ENCODE measurements around the gene CDK17. TPM values are rescaled to one million over a fixed set of nuclear protein-coding genes. Genes with fewer than 3 reads are reported as not detected.
"Not testable (repeated sequence)": the region's sequence is repeated elsewhere in the genome, so short reads cannot be mapped to it uniquely, and the experiment has no call there.

CDK17 gene
- polyA plus RNA-seq, 5 donors: 38.6 to 67.7 (median 51.6) TPM

GRCh38 chr12:96359328-96359727, 40.9 kb downstream of the CDK17 start:
- DNase-seq: no peak

- DNase-seq: no peak
Measured at GRCh38 chr12:96356831-96357230, 43.4 kb downstream of the CDK17 start.

GRCh38 chr12:96354844-96355534, 45.2 kb downstream of the CDK17 start:
- DNase-seq: no peak

GRCh38 chr12:96354326-96354725, 45.9 kb downstream of the CDK17 start:
- no peak for DNase-seq

- DNase-seq: no peak
Measured at GRCh38 chr12:96352161-96352835, 47.9 kb downstream of the CDK17 start.

GRCh38 chr12:96350982-96351381, 49.3 kb downstream of the CDK17 start:
- DNase-seq: no peak

GRCh38 chr12:96347130-96347699, 53.0 kb downstream of the CDK17 start:
- DNase-seq: no peak

GRCh38 chr12:96346716-96347115, 53.5 kb downstream of the CDK17 start:
- not testable (repeated sequence) for DNase-seq

- DNase-seq: no peak
Measured at GRCh38 chr12:96344124-96344695, 56.0 kb downstream of the CDK17 start.

GRCh38 chr12:96343347-96343954, 56.8 kb downstream of the CDK17 start:
- no peak for DNase-seq

- not testable (repeated sequence) for DNase-seq
Measured at GRCh38 chr12:96339666-96340065, 60.6 kb downstream of the CDK17 start.

- no peak for DNase-seq
Measured at GRCh38 chr12:96338852-96339471, 61.3 kb downstream of the CDK17 start.

GRCh38 chr12:96337953-96338352, 62.3 kb downstream of the CDK17 start:
- DNase-seq: no peak

- no peak for DNase-seq
Measured at GRCh38 chr12:96336489-96336888, 63.8 kb downstream of the CDK17 start.

GRCh38 chr12:96335270-96335669, 65.0 kb downstream of the CDK17 start:
- no peak for DNase-seq

GRCh38 chr12:96334502-96334901, 65.7 kb downstream of the CDK17 start:
- DNase-seq: no peak

GRCh38 chr12:96329545-96329944, 70.7 kb downstream of the CDK17 start:
- no peak for DNase-seq

GRCh38 chr12:96329018-96329417, 71.2 kb downstream of the CDK17 start:
- no peak for DNase-seq

GRCh38 chr12:96327889-96328288, 72.3 kb downstream of the CDK17 start:
- DNase-seq: no peak

GRCh38 chr12:96327346-96327745, 72.9 kb downstream of the CDK17 start:
- no peak for DNase-seq

- DNase-seq: no peak
Measured at GRCh38 chr12:96326628-96327227, 73.5 kb downstream of the CDK17 start.

GRCh38 chr12:96323906-96324305, 76.3 kb downstream of the CDK17 start:
- DNase-seq: no peak
